SHP77 (cell line): ENCODE data around the gene TUBB8.
"Not testable (repeated sequence)": the region's sequence is repeated elsewhere in the genome, so short reads cannot be mapped to it uniquely, and the experiment has no call there.

Experiments used
- DNase-seq, 2 experiments: peaks; one replicate each; lab custom pipeline; 2025; lab: John Stamatoyannopoulos, UW

Gene TUBB8

GRCh38 chr10:48996-49395 lies at the start of gene TUBB8:
TSS of gene TUBB8 (minus strand) at chr10:49296. CDS start at chr10:49238, 58 bp downstream.
- no peak for DNase-seq

- no peak for DNase-seq
Measured at GRCh38 chr10:96466-96865, 47.4 kb upstream of the TUBB8 start.

- DNase-seq = no peak
Measured at GRCh38 chr10:95356-96115, 46.4 kb upstream of the TUBB8 start.

DNA sequence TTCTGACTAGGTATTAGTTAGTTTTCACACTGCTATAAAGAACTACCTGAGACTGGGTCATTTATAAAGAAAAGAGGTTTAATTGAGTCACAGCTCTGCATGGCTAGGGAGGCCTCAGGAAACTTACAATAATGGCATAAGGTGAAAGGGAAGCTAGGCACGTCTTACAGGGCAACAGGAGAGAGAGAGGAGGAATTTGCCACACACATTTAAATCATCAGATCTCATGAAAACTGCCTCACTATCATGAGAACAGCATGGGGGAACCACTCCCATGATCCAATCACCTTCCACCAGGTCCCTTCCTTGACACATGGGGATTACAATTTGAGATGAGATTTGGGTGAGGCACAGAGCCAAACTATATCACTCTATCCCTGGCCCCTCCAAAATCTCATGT lies 45.5 kb upstream of the TUBB8 start:
- no peak for DNase-seq

- DNase-seq = no peak
Measured at GRCh38 chr10:92846-93245, 43.8 kb upstream of the TUBB8 start.

DNA sequence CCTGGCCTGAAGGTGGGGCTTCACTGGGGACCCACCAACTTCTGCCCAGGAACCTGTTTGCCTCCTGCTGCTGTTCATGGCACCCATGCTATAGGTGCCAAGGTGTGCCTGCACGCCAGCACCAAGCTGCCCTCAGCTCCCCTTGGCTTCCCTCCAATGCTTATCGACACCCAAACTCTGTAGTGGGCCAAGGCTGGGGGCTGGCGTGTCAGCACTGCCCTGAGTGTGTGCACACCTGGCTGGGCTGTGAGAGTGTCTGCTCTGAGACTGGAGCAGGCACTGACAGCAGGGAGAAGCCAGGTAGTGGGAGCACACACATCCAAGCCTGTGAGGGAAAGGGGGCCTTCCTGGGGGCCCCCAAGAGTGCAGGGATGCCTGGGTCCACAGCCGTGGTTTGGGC lies 43.1 kb upstream of the TUBB8 start:
- no peak for DNase-seq

- DNase-seq = no peak
Measured at GRCh38 chr10:91313-91712, 42.2 kb upstream of the TUBB8 start.

- DNase-seq = no peak
Measured at GRCh38 chr10:90161-90560, 41.1 kb upstream of the TUBB8 start.

- no peak for DNase-seq
Measured at GRCh38 chr10:89248-89647, 40.2 kb upstream of the TUBB8 start.

DNA sequence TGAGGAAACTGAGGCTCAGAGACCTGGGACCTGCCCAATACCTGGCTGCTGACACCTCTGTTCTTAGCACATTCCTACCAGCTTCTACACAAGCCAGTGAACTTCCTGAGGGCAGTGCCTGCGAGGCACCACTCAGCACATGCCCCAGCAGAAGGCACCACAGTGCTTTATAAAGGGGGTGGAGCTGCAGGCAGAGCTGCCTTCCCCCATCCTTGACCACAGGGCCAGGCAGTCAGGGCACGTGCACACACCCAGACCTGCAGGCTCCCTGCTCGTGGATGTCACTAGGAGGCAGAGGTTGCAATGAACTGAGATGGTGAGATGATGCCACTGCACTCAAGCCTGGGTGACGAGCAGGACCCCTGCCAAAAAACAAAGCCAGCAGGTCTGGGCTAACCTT lies 39.2 kb upstream of the TUBB8 start:
- DNase-seq = no peak

- DNase-seq = no peak
Measured at GRCh38 chr10:87177-88080, 38.3 kb upstream of the TUBB8 start.

DNA sequence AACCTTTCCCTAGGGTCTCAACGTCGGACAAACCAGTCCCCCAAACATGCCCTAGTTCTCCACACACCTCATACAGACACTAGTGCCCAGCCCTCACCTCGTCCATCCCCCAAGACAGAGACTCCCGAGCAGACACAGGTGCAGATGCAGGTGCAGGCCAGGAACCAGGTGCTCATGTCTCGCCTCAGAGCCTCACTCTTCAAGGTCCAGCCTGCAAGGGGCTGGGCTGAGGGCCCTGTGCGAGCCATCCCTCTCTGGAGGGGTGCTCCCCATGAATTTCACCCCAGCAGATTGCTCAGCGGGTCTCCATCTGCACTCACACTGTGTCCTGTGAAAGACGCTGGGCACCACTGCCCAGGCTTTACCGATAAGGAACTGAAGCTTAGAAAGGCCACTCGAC lies 36.9 kb upstream of the TUBB8 start:
- DNase-seq = no peak

DNA sequence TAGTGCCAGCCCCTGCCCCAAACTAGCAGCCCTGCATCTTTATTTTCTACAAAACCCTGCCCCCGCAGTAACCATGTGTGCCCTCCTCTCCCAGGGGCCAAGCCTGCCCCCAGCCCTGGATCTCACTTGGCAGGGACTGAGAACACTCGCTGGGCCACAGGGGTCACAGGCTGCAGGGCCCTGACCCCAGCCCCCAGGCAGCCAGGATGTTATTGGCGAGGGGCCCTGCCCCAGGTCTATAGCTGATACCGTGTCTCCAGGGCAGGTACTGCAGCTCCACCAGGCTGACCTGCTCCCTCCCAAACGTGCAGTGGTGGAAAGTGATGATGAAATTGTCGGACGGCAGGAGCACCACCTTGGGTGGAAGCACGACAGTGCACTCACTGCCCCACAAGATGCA lies 35.9 kb upstream of the TUBB8 start:
- DNase-seq = no peak

DNA sequence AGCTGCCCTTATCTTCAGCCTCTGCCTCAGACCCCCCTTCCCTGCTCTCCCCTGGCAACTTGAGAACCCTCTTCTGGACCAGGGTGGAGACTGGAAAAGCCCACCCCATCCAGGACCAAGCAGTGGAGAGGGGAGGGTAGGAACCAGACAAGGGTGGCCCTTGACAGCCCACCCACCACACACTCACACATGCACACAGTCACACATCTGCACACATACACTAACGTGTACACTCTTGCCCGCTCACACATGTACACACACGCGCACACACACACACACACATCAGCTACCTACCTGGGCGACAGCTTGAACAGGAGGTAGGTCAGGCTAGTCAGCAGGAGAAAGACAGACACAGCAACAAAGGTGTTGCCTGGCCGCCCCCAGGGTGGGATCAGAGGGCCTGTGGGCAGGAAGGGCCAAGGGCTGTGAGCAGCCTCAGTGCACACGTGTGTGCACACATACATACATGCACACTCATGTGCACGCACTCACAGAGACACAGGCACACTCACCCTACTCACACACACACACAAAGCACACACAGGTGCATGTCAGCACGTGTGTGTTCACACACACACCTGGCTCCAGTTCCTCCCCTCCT lies 34.9 kb upstream of the TUBB8 start:
- no peak for DNase-seq

- no peak for DNase-seq
Measured at GRCh38 chr10:80477-81105, 31.5 kb upstream of the TUBB8 start.

DNA sequence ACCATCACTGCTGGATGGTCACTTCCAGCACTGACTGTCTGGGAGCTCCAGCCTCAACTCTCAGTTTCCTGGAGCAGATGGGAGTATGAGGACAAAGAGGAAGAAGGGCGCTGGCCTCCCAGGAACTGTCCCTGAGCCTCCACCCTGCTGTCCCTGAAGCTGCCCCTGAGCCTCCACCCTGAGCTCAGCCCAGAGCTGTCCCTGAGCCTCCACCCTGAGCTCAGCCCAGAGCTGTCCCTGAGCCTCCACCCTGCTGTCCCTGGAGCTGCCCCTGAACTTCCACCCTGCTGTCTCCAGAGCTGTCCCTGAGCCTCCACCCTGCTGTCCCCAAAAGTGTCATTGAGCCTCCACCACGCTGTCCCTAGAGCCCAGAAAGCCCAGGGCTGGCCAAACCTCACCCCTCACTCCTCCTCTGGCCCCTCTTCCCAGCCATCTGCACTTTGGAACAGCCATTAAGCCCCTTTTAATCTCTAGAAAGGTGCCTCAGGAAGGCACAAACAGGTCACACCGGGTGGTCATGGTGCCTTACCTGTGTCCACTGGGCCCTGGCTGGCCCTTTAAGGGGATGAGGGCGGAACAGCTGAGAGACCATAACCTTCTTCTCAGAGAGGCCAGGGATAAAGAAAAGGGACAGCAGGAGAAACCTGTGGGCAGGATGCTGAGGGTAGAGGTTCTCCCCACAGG lies 30.6 kb upstream of the TUBB8 start:
- DNase-seq = no peak

DNA sequence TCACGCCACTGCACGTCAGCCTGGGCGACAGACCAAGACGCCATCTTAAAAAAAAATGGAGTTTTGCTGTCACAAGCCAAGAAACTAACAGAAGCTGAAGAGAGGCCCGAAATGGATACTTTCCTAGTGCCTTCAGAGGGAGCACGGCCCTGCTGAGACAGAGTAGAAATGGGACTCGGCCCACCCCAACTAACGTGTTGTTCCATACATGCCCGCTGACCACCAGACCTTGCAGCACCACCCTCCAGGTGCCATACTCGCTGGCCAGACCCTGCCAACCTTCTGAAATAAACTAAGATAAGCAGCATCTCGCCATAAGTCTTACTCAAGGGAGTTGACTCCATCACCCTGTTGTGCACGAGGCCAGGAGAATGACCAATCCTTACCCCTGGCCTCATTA lies 29.5 kb upstream of the TUBB8 start:
- DNase-seq = no peak

- not testable (repeated sequence) for DNase-seq
Measured at GRCh38 chr10:74266-74621, 25.1 kb upstream of the TUBB8 start.

DNA sequence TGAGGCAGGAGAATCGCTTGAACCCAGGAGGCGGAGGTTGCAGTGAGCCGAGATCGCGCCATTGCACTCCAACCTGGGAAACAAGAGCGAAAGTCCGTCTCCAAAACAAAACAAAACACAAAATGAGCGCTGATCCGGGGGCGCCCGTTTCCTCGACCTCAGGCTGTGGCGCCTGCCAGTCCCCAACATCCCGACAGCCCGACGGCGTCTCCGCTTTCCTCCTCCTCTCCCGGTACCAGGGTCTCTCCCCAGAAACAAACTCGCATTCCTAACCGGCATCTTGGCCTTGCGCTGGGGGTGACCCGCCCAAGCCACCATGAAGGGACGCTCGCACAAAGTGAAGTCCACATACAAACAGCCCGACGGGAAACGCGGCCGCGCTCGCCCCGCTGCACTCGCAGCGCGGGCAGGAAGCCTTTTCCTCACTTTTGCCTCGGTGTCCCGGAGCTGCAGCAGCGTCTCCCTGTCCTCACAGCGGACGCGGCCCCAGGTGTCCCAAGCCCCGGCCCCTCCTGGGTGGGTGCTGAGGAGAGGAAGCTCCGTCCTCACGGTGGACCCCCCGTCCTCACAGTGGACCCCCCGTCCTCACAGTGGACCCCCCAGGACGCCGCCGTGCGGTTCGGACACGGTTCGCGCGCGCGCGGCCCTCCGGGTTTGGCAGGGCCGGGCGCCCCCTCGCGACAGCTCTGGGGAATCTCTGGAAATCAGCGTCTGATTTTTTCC lies 24.6 kb upstream of the TUBB8 start:
- DNase-seq = peak in 1 of 2 experiments; percentile 11

GRCh38 chr10:68156-68555 lies 19.1 kb upstream of the TUBB8 start:
- not testable (repeated sequence) for DNase-seq

DNA sequence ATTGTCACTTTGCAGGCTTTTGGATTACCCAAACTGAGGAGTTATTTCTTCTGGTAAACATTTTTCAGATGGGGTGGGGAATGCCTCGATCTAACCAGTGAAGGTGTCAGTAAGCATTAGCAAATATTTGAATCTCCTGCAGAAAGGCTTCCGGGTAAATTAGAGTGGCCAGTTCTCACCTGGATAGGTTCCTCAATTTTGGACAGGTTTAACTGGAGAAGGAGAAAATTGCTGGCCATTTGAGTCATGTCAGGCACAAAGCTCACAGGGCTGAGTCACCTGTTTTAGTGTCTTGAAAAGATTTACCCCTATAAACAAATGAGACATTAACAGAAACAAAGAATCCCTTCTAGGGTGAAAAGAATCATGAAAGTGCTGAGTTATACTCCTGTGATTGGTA lies 830 bp upstream of the TUBB8 start:
- DNase-seq = not testable (repeated sequence)
